Forelimb muscle (tissue), 1 donor: ENCODE data around the gene SMAD3. TPM values are rescaled to one million over a fixed set of nuclear protein-coding genes. Genes with fewer than 3 reads are reported as not detected.

Experiments
- DNase-seq: peaks from one replicate; pipeline ENCODE4 v3.0.0-alpha.2; 2013; ENCODE audit warnings: low read depth
- polyA plus RNA-seq: library from polyadenylated mRNA; unstranded; fragments of 120-200 nt; gene quantifications from one replicate; pipeline ENCODE4 v1.2.1, GENCODE V29; 2013; ENCODE audit not compliant: insufficient read length

SMAD3 gene
- polyA plus RNA-seq, 1 donor = 26.3 TPM

GRCh38 chr15:67179411-67179995, 114.1 kb downstream of the SMAD3 start:
- no peak for DNase-seq

- no peak for DNase-seq
Measured at GRCh38 chr15:67180035-67180434, 114.6 kb downstream of the SMAD3 start.

- DNase-seq = no peak
Measured at GRCh38 chr15:67180514-67181191, 115.3 kb downstream of the SMAD3 start.

- DNase-seq = no peak
Measured at GRCh38 chr15:67181221-67181639, 115.8 kb downstream of the SMAD3 start.

GRCh38 chr15:67183443-67184169, 118.2 kb downstream of the SMAD3 start:
- DNase-seq = no peak

GRCh38 chr15:67184208-67184925, 119.0 kb downstream of the SMAD3 start:
- no peak for DNase-seq

GRCh38 chr15:67185051-67185450, 119.6 kb downstream of the SMAD3 start:
- no peak for DNase-seq

GRCh38 chr15:67185621-67186225, 120.3 kb downstream of the SMAD3 start:
- DNase-seq = no peak

- DNase-seq = no peak
Measured at GRCh38 chr15:67186226-67186649, 120.8 kb downstream of the SMAD3 start.

GRCh38 chr15:67186688-67187087, 121.3 kb downstream of the SMAD3 start:
- no peak for DNase-seq

GRCh38 chr15:67187351-67187854, 122.0 kb downstream of the SMAD3 start:
- DNase-seq = no peak

GRCh38 chr15:67188551-67189218, 123.3 kb downstream of the SMAD3 start:
- peak; percentile 95 for DNase-seq

- peak; percentile 97 for DNase-seq
Measured at GRCh38 chr15:67189326-67190051, 124.1 kb downstream of the SMAD3 start.

GRCh38 chr15:67190326-67190725, 124.9 kb downstream of the SMAD3 start:
- DNase-seq = no peak

GRCh38 chr15:67190813-67191212, 125.4 kb downstream of the SMAD3 start:
- DNase-seq = no peak

- no peak for DNase-seq
Measured at GRCh38 chr15:67192185-67192820, 126.9 kb downstream of the SMAD3 start.

- no peak for DNase-seq
Measured at GRCh38 chr15:67193223-67193990, 128.0 kb downstream of the SMAD3 start.

- DNase-seq = no peak
Measured at GRCh38 chr15:67194171-67195114, 129.0 kb downstream of the SMAD3 start.
